GM23338 (cell line): ENCODE data around the gene TMEM53. TPM values are rescaled to one million over a fixed set of nuclear protein-coding genes. Genes with fewer than 3 reads are reported as not detected.

Source experiments
- CREB1 ChIP-seq: fragments of 250-450 bp; sonication (Bioruptor Pico); IDR thresholded peaks from 2 replicates; pipeline ENCODE4 v1.5.0; 2020; ENCODE audit warnings: low read depth, mild to moderate bottlenecking, moderate library complexity
- ETS1 ChIP-seq: IDR thresholded peaks from 2 replicates; pipeline ENCODE4 v1.6.1; 2016; ENCODE audit warnings: antibody characterized with exemption
- EZH2 ChIP-seq: fragments of 200-600 bp; sonication (generic); IDR thresholded peaks from one replicate; pipeline ENCODE4 v1.8.0; 2017; ENCODE audit warnings: antibody characterized with exemption, mild to moderate bottlenecking, low read depth; ENCODE audit not compliant: unreplicated experiment
- EZH2phosphoT487 ChIP-seq: fragments of 200-600 bp; sonication (generic); IDR thresholded peaks from one replicate; pipeline ENCODE4 v1.8.1; 2018; ENCODE audit warnings: antibody characterized with exemption; ENCODE audit not compliant: unreplicated experiment
- JUNB ChIP-seq: IDR thresholded peaks from one replicate; pipeline ENCODE4 v1.6.1; 2016; ENCODE audit warnings: antibody characterized with exemption; ENCODE audit not compliant: unreplicated experiment
- NANOG ChIP-seq: IDR thresholded peaks from 2 replicates; pipeline ENCODE4 v1.6.1; 2016; ENCODE audit warnings: antibody characterized with exemption, borderline replicate concordance
- POLR2AphosphoS5 ChIP-seq: IDR thresholded peaks from 2 replicates; pipeline ENCODE4 v1.6.1; 2016; ENCODE audit warnings: antibody characterized with exemption, low read depth
- STAT1 ChIP-seq: IDR thresholded peaks from one replicate; pipeline ENCODE4 v1.6.1; 2016; ENCODE audit warnings: antibody characterized with exemption; ENCODE audit not compliant: unreplicated experiment
- ZNF114 ChIP-seq: fragments of 250-450 bp; sonication (Bioruptor Pico); IDR thresholded peaks from 2 replicates; pipeline ENCODE4 v1.5.0; 2020; ENCODE audit warnings: mild to moderate bottlenecking, moderate library complexity
- polyA plus RNA-seq: library from polyadenylated mRNA; unstranded; fragments of >200 nt; fragmentation: Nextera tagmentation; extraction: Ambion mirVana; gene quantifications from 2 replicates; pipeline ENCODE4 v1.2.1, GENCODE V29; 2016
- total RNA-seq: library from RNA; depleted of rRNA; stranded (reverse); fragments of >200 nt; shearing (Covaris generic); gene quantifications from 2 replicates; pipeline ENCODE4 v1.2.3, GENCODE V29; 2014
- TF ChIP-seq, protein P1 (sequence below): fragments of 250-450 bp; sonication (Bioruptor Pico); IDR thresholded peaks from 2 replicates; pipeline ENCODE4 v1.5.0; 2020; ENCODE audit warnings: mild to moderate bottlenecking, moderate library complexity

Gene TMEM53
- total and polyA plus RNA-seq, 2 experiments from 2014 or later: 15.4 to 20.8 TPM

- TF ChIP-seq, protein P1, sequence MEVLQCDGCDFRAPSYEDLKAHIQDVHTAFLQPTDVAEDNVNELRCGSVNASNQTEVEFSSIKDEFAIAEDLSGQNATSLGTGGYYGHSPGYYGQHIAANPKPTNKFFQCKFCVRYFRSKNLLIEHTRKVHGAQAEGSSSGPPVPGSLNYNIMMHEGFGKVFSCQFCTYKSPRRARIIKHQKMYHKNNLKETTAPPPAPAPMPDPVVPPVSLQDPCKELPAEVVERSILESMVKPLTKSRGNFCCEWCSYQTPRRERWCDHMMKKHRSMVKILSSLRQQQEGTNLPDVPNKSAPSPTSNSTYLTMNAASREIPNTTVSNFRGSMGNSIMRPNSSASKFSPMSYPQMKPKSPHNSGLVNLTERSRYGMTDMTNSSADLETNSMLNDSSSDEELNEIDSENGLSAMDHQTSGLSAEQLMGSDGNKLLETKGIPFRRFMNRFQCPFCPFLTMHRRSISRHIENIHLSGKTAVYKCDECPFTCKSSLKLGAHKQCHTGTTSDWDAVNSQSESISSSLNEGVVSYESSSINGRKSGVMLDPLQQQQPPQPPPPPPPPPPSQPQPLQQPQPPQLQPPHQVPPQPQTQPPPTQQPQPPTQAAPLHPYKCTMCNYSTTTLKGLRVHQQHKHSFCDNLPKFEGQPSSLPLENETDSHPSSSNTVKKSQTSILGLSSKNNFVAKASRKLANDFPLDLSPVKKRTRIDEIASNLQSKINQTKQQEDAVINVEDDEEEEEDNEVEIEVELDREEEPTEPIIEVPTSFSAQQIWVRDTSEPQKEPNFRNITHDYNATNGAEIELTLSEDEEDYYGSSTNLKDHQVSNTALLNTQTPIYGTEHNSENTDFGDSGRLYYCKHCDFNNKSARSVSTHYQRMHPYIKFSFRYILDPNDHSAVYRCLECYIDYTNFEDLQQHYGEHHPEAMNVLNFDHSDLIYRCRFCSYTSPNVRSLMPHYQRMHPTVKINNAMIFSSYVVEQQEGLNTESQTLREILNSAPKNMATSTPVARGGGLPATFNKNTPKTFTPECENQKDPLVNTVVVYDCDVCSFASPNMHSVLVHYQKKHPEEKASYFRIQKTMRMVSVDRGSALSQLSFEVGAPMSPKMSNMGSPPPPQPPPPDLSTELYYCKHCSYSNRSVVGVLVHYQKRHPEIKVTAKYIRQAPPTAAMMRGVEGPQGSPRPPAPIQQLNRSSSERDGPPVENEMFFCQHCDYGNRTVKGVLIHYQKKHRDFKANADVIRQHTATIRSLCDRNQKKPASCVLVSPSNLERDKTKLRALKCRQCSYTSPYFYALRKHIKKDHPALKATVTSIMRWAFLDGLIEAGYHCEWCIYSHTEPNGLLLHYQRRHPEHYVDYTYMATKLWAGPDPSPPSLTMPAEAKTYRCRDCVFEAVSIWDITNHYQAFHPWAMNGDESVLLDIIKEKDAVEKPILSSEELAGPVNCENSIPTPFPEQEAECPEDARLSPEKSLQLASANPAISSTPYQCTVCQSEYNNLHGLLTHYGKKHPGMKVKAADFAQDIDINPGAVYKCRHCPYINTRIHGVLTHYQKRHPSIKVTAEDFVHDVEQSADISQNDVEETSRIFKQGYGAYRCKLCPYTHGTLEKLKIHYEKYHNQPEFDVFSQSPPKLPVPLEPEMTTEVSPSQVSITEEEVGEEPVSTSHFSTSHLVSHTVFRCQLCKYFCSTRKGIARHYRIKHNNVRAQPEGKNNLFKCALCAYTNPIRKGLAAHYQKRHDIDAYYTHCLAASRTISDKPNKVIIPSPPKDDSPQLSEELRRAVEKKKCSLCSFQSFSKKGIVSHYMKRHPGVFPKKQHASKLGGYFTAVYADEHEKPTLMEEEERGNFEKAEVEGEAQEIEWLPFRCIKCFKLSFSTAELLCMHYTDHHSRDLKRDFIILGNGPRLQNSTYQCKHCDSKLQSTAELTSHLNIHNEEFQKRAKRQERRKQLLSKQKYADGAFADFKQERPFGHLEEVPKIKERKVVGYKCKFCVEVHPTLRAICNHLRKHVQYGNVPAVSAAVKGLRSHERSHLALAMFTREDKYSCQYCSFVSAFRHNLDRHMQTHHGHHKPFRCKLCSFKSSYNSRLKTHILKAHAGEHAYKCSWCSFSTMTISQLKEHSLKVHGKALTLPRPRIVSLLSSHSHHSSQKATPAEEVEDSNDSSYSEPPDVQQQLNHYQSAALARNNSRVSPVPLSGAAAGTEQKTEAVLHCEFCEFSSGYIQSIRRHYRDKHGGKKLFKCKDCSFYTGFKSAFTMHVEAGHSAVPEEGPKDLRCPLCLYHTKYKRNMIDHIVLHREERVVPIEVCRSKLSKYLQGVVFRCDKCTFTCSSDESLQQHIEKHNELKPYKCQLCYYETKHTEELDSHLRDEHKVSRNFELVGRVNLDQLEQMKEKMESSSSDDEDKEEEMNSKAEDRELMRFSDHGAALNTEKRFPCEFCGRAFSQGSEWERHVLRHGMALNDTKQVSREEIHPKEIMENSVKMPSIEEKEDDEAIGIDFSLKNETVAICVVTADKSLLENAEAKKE (CRISPR knock-in tag): no peak
- TF ChIP-seq EZH2 (no peak), EZH2phosphoT487 (no peak), ZNF114 (no peak), POLR2AphosphoS5 (no peak), CREB1 (CRISPR knock-in tag) (no peak), STAT1 (no peak), ETS1 (no peak), NANOG (no peak), JUNB (no peak)
Observed at GRCh38 chr1:44642255-44642654, 32.0 kb downstream of the TMEM53 start (continued).
